Thyroid gland (tissue), 4 donors: Measurements from ENCODE around the gene DQX1. TPM values are rescaled to one million over a fixed set of nuclear protein-coding genes. Genes with fewer than 3 reads are reported as not detected.

Source experiments
- DNase-seq, 2 donors: peaks; one replicate each; pipeline ENCODE4 v3.0.0-alpha.2; 2019
- H3K27ac ChIP-seq, 3 donors: fragments of 200-600 bp; sonication (generic); 1 replicate in 2 of 3; 2 replicates in 1 of 3; pipeline ENCODE4 v1.5.1; 2016 to 2019; ENCODE audit warnings: mild to moderate bottlenecking in 1 of 3, moderate library complexity in 1 of 3
- H3K27me3 ChIP-seq: fragments of 200-600 bp; sonication (generic); one replicate; pipeline ENCODE4 v1.5.1; 2019
- H3K36me3 ChIP-seq, 2 donors: fragments of 200-600 bp; sonication (generic); one replicate each; pipeline ENCODE4 v1.5.1; 2016 to 2019
- H3K4me1 ChIP-seq, 2 donors: fragments of 200-600 bp; sonication (generic); one replicate each; pipeline ENCODE4 v1.5.1; 2017 to 2019
- H3K4me3 ChIP-seq, 3 donors: fragments of 200-600 bp; sonication (generic); replicated peaks in 1 of 3; 1 replicate in 2 of 3; 2 replicates in 1 of 3; pipeline ENCODE4 v1.5.1; 2016; ENCODE audit warnings: mild to moderate bottlenecking in 1 of 3
- H3K9me3 ChIP-seq: fragments of 200-600 bp; sonication (generic); one replicate; pipeline ENCODE4 v1.5.1; 2017
- CTCF ChIP-seq, 6 experiments: fragments of 200-600 bp in 3 of 6; fragments of 450-650 bp in 3 of 6; sonication (generic) in 3 of 6; IDR thresholded peaks; one replicate each; pipeline ENCODE4 v1.5.1; 2016 to 2019; ENCODE audit warnings: antibody characterized with exemption in 6 of 6, mild to moderate bottlenecking in 2 of 6, inconsistent platforms in 1 of 6, moderate library complexity in 1 of 6
- POLR2A ChIP-seq, 2 donors: fragments of 450-650 bp; IDR thresholded peaks; one replicate each; pipeline ENCODE4 v1.6.1; 2017; ENCODE audit warnings: antibody characterized with exemption in 2 of 2, mild to moderate bottlenecking in 2 of 2, moderate library complexity in 1 of 2
- WGBS, 2 donors: methylation state at CpG; one replicate each; pipeline ENCODE4 v1.1.5; 2017; 5-methylcytosine and 5-hydroxymethylcytosine counted together
- intact Hi-C: fragments of 100-400 bp; cut with DNase I; formaldehyde crosslinking; loops from one replicate; pipeline ENCODE4 v1.15.1; 2023
- total RNA-seq, 4 donors: library from RNA; depleted of rRNA; stranded (reverse); fragments of >200 nt; gene quantifications; one replicate each; pipeline ENCODE4 v1.2.3, GENCODE V29; 2016

Gene DQX1
- total RNA-seq, 4 donors from 2014 or later = not detected

- Histone ChIP-seq H3K36me3 (peaks cover 0 to 11% of the 10 kb centered on the region in 2 donors), H3K4me1 (peaks cover 0 to 6% of the 10 kb centered on the region in 2 donors), H3K27me3 (no peaks in the 10 kb centered on the region), H3K9me3 (no peaks in the 10 kb centered on the region), H3K27ac (no peak overlapping the region), H3K4me3 (no peak overlapping the region)
- intact Hi-C loops = no loop called here
- TF ChIP-seq POLR2A (IDR thresholded peaks at IDR 0.05) (no peak), CTCF (IDR thresholded peaks at IDR 0.05) (no peak)
- 84 to 87% methylated on average over 22 to 23 of the region's 23 CpGs for WGBS, 2 donors
- DNase-seq = no peak
Observed at GRCh38 chr2:74536166-74536950, 10.3 kb upstream of the DQX1 start.

- no peak for TF ChIP-seq POLR2A (IDR thresholded peaks at IDR 0.05)
- TF ChIP-seq CTCF (IDR thresholded peaks at IDR 0.05) = no peak
- H3K4me3 ChIP-seq = no peak overlapping the region
- WGBS, 2 donors = 89 to 97% methylated on average over 10 of the region's 10 CpGs
- peaks cover 0 to 11% of the 10 kb centered on the region in 2 donors for H3K36me3 ChIP-seq
- DNase-seq = no peak
- H3K4me1 ChIP-seq = peaks cover 6 to 7% of the 10 kb centered on the region in 2 donors
- H3K27me3 ChIP-seq = no peaks in the 10 kb centered on the region
- no peak overlapping the region for H3K27ac ChIP-seq
- no peaks in the 10 kb centered on the region for H3K9me3 ChIP-seq
- intact Hi-C loops = no loop called here
Observed at GRCh38 chr2:74535440-74535965, 9.5 kb upstream of the DQX1 start.

GRCh38 chr2:74534411-74534810 is 8.4 kb upstream of the DQX1 start:
- 86 to 88% methylated on average over 6 to 12 of the region's 12 CpGs for WGBS, 2 donors
- Histone ChIP-seq H3K36me3 (peaks cover 0 to 11% of the 10 kb centered on the region in 2 donors), H3K9me3 (no peaks in the 10 kb centered on the region), H3K27ac (no peak overlapping the region), H3K27me3 (no peaks in the 10 kb centered on the region), H3K4me3 (no peak overlapping the region), H3K4me1 (peaks cover 6 to 7% of the 10 kb centered on the region in 2 donors)
- DNase-seq = no peak
- no peak for TF ChIP-seq CTCF (IDR thresholded peaks at IDR 0.05)
- no peak for TF ChIP-seq POLR2A (IDR thresholded peaks at IDR 0.05)
- intact Hi-C loops = no loop called here

GRCh38 chr2:74533464-74533863 is 7.4 kb upstream of the DQX1 start:
- Histone ChIP-seq H3K36me3 (peaks cover 0 to 11% of the 10 kb centered on the region in 2 donors), H3K4me3 (no peak overlapping the region), H3K9me3 (no peaks in the 10 kb centered on the region), H3K4me1 (peaks cover 6 to 14% of the 10 kb centered on the region in 2 donors), H3K27ac (no peak overlapping the region), H3K27me3 (no peaks in the 10 kb centered on the region)
- intact Hi-C loops = no loop called here
- 86 to 91% methylated on average over 4 of the region's 4 CpGs for WGBS, 2 donors
- no peak for TF ChIP-seq CTCF (IDR thresholded peaks at IDR 0.05)
- TF ChIP-seq POLR2A (IDR thresholded peaks at IDR 0.05) = no peak
- no peak for DNase-seq

- DNase-seq = no peak
- Histone ChIP-seq H3K27me3 (no peaks in the 10 kb centered on the region), H3K27ac (no peak overlapping the region), H3K9me3 (no peaks in the 10 kb centered on the region), H3K4me3 (no peak overlapping the region), H3K4me1 (peaks cover 10 to 18% of the 10 kb centered on the region in 2 donors), H3K36me3 (peaks cover 5 to 18% of the 10 kb centered on the region in 2 donors)
- TF ChIP-seq POLR2A (IDR thresholded peaks at IDR 0.05) = no peak
- peak in 2 of 6 experiments; percentile 11 to 15 for TF ChIP-seq CTCF (IDR thresholded peaks at IDR 0.05)
- intact Hi-C loops = no loop called here
Observed at GRCh38 chr2:74532222-74532621, 6.2 kb upstream of the DQX1 start.
